RWPE2 (cell line): ENCODE data around the gene ABCA3.
A peak's percentile ranks its signal among the peaks of the same experiment; 100 is the strongest.

ENCODE experiments used
- ATAC-seq: fragments of 200-7000 bp; cut with Tn5 transposase; 3 replicates; pipeline ENCODE4 v1.9.1; 2021; ENCODE audit warnings: low read depth
- DNase-seq: peaks from one replicate; pipeline ENCODE4 v3.0.0-alpha.2; 2020; ENCODE audit warnings: low spot score
- H3K27ac ChIP-seq: fragments of 450-650 bp; 2 replicates; pipeline ENCODE4 v1.5.1; 2017; ENCODE audit warnings: mild to moderate bottlenecking; ENCODE audit not compliant: poor library complexity, severe bottlenecking
- H3K27me3 ChIP-seq: fragments of 250-450 bp; sonication (Bioruptor Pico); 2 replicates; pipeline ENCODE4 v1.5.1; 2021; ENCODE audit warnings: mild to moderate bottlenecking, moderate library complexity; ENCODE audit not compliant: insufficient read depth, poor library complexity, severe bottlenecking
- H3K36me3 ChIP-seq: fragments of 250-450 bp; sonication (Bioruptor Pico); 2 replicates; pipeline ENCODE4 v1.5.1; 2020; ENCODE audit warnings: low read depth, mild to moderate bottlenecking, moderate library complexity
- H3K4me1 ChIP-seq: fragments of 250-450 bp; sonication (Bioruptor Pico); 2 replicates; pipeline ENCODE4 v1.5.1; 2021; ENCODE audit warnings: mild to moderate bottlenecking, moderate library complexity; ENCODE audit not compliant: insufficient read depth, poor library complexity, severe bottlenecking
- H3K4me3 ChIP-seq: fragments of 250-450 bp; sonication (Bioruptor Pico); 2 replicates; pipeline ENCODE4 v1.5.1; 2021; ENCODE audit warnings: mild to moderate bottlenecking, moderate library complexity; ENCODE audit not compliant: severe bottlenecking
- H3K9me3 ChIP-seq: fragments of 250-450 bp; sonication (Bioruptor Pico); 2 replicates; pipeline ENCODE4 v1.5.1; 2021; ENCODE audit warnings: mild to moderate bottlenecking, moderate library complexity; ENCODE audit not compliant: severe bottlenecking
- TF ChIP-seq, protein P1 (sequence below): fragments of 450-650 bp; IDR thresholded peaks from one replicate; pipeline ENCODE4 v1.5.1; 2017; ENCODE audit warnings: mild to moderate bottlenecking, moderate library complexity; ENCODE audit not compliant: poor library complexity, severe bottlenecking

Gene ABCA3

GRCh38 chr16:2238838-2239675 lies 101.5 kb downstream of the ABCA3 start:
- peak; percentile 8; the same call in 2 of the 3 replicates for ATAC-seq
- Histone ChIP-seq H3K27me3 (peaks cover 21% of the 10 kb centered on the region), H3K4me3 (no peak overlapping the region), H3K36me3 (peaks cover 29% of the 10 kb centered on the region), H3K9me3 (no peaks in the 10 kb centered on the region), H3K4me1 (no peaks in the 10 kb centered on the region), H3K27ac (no peak overlapping the region)
- DNase-seq: no peak
- TF ChIP-seq, protein P1, sequence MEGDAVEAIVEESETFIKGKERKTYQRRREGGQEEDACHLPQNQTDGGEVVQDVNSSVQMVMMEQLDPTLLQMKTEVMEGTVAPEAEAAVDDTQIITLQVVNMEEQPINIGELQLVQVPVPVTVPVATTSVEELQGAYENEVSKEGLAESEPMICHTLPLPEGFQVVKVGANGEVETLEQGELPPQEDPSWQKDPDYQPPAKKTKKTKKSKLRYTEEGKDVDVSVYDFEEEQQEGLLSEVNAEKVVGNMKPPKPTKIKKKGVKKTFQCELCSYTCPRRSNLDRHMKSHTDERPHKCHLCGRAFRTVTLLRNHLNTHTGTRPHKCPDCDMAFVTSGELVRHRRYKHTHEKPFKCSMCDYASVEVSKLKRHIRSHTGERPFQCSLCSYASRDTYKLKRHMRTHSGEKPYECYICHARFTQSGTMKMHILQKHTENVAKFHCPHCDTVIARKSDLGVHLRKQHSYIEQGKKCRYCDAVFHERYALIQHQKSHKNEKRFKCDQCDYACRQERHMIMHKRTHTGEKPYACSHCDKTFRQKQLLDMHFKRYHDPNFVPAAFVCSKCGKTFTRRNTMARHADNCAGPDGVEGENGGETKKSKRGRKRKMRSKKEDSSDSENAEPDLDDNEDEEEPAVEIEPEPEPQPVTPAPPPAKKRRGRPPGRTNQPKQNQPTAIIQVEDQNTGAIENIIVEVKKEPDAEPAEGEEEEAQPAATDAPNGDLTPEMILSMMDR: no peak

DNA sequence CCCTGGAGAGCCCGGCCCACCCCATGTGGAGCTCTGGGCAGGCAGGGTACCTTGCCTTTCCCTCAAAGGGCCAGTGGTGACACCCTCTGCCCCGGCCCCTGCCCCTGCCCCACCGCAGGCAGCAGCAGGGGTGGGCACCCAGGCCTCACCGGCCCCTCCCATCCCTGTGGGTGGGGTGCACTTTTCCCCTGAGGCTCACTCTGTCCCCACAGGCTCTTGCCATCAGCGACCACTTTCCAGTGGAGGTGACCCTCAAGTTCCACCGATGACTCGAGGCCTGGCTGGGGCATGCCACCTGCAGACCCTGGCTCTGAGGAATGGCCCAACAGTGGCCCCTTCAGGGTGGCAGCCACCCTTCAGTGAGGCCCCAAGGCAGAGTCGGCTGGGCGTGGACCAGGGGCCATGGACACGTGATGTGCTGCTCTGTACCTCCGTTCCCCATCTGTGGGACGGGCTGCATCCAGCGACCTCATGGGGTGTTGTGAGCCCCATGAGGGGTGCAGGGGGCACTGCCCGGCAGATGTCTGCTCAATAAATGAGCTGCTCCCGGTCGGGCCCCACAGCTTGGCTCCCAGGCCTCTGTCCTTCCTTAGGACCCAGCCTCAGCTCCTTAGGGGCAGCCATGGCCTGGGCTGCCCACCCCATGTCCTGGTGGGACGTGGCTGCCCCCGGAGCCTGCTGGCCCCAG lies 102.2 kb downstream of the ABCA3 start:
- no peak overlapping the region for H3K27ac ChIP-seq
- H3K4me1 ChIP-seq: no peaks in the 10 kb centered on the region
- no peak for ATAC-seq
- no peak overlapping the region for H3K4me3 ChIP-seq
- peaks cover 21% of the 10 kb centered on the region for H3K36me3 ChIP-seq
- DNase-seq: peak; percentile 63
- H3K9me3 ChIP-seq: no peaks in the 10 kb centered on the region
- TF ChIP-seq, protein P1: no peak
- peaks cover 21% of the 10 kb centered on the region for H3K27me3 ChIP-seq

DNA sequence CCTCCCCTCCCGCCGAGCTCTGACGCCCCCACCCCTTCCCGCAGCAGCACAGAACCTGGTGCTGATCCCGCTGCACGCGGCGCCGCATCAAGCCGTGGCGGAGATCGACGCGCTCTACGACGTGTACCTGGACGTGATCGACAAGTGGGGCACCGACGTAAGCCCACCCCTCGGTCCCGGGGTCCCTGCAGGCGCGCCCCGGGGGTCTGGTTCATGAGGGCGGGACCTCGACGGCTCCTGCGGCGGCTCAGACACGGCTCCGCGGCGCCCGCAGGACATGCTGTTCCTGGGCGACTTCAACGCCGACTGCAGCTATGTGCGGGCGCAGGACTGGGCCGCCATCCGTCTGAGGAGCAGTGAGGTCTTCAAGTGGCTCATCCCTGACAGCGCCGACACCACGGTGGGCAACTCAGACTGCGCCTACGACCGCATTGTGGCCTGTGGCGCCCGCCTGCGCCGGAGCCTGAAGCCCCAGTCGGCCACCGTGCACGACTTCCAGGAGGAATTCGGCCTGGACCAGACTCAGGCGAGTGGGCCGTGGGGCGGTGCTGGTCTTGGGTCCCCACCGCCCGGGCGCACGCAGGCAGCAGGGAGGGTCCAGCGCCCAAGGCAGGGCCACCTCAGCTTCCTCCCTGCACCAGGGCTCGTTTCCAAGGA lies 102.9 kb downstream of the ABCA3 start:
- DNase-seq (peak; percentile 66), ATAC-seq (no peak)
- H3K27me3 ChIP-seq: peaks cover 21% of the 10 kb centered on the region
- no peaks in the 10 kb centered on the region for H3K4me1 ChIP-seq
- no peaks in the 10 kb centered on the region for H3K9me3 ChIP-seq
- TF ChIP-seq, protein P1: no peak
- no peak overlapping the region for H3K27ac ChIP-seq
- peaks cover 19% of the 10 kb centered on the region for H3K36me3 ChIP-seq
- H3K4me3 ChIP-seq: no peak overlapping the region

DNA sequence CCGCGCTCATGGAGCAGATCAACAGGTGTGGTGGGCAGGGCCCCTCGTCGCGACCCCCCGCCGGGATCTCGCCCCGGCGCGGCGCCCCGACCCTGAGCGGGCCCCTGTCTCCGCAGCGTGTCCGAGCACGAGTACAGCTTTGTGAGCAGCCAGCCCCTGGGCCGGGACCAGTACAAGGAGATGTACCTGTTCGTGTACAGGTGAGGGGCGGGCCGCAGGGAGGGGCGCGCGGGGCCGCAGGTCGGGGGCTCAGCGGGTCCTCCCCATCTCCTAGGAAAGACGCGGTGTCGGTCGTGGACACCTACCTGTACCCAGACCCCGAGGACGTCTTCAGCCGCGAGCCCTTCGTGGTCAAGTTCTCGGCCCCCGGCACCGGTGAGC lies 103.4 kb downstream of the ABCA3 start:
- Histone ChIP-seq H3K27me3 (peaks cover 21% of the 10 kb centered on the region), H3K9me3 (no peaks in the 10 kb centered on the region), H3K4me3 (no peak overlapping the region), H3K4me1 (no peaks in the 10 kb centered on the region), H3K27ac (no peak overlapping the region), H3K36me3 (peaks cover 13% of the 10 kb centered on the region)
- ATAC-seq (no peak), DNase-seq (no peak)
- TF ChIP-seq, protein P1: no peak
